T1000 (cell line): ENCODE results near the gene SEC31A.
"Not testable (repeated sequence)": the region's sequence is repeated elsewhere in the genome, so short reads cannot be mapped to it uniquely, and the experiment has no call there.

Source experiments
- DNase-seq: peaks from one replicate; lab custom pipeline; 2025; ENCODE audit warnings: mixed read lengths; lab: John Stamatoyannopoulos, UW

Gene SEC31A

GRCh38 chr4:82892467-82892802 lies 1.5 kb upstream of the SEC31A start:
- no peak for DNase-seq

- DNase-seq = no peak
These were observed 934 bp upstream of the SEC31A start for GRCh38 chr4:82891707-82892466.

DNA sequence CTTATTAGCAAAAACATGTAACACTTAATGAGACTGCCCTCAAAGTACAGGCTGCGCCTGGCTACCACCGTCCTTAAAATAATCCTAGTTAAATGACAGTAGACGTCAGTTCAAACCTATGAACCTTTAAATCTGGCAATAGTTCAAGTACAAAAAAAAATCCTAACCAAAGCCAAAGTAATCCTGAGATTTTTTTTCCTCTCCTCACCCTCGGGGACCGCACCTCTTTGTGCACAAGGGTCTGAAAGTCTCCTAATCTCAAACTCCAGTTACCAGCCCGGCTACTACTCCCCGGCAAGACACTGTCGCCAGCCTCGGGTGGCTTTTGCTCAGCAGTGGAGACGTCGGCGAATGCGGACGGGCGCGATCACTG lies 439 bp downstream of the SEC31A start:
- DNase-seq = no peak

DNA sequence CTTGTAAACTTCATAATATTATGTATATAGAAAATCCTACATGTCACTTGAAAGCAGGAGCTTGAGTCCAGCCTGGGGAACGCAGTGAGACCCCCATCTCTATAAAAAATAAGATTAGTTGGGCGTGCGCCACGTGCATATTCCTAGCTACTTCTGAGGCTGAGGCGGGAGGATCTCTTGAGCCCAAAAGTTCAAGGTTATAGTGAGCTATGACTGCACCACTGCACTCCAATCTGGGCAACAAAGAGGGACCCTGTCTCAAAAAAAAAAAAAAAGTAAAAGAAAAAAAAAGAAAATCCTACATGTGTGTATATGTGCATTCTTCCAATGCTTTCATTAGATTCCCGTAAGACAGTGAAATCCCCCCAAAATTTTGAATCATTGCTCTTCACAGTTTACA lies 1.7 kb downstream of the SEC31A start:
- no peak for DNase-seq

DNA sequence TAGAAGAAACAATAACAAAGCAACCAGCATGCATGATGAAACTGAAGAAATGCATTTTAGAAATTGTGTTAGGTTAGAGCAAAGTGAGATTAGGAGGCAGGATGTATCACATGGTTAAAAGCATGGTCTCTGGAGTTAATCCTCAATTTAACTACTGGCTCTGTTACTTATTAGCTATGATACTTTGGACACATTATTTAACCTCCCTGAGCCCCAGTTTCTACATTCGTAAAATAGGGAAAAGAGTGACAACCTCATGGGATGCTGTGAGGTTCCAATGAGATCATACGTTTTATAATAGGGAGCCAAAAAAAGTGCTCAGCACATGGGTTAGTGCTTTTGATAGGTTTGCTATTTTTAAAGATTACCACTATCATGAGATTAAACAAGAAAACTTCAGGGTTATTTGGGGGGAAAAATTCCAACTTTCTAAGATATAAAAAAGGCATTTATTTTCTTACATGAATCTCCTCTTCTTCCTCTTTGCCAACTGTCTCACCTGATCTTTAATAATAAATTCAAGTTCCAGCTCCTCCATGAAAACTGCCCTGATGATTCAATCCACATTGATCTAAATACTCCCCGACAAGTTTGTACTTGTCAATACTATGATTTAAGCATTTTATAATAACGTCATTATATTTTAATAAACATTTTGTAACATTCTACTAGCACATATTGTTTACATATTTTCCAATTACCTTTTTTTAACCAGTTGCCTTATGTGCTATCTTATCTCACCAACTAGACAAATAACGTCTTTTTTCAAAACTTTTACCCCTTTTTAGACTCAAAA lies 4.6 kb downstream of the SEC31A start:
- no peak for DNase-seq

- no peak for DNase-seq
These were observed 5.5 kb downstream of the SEC31A start for GRCh38 chr4:82885410-82885809.

DNA sequence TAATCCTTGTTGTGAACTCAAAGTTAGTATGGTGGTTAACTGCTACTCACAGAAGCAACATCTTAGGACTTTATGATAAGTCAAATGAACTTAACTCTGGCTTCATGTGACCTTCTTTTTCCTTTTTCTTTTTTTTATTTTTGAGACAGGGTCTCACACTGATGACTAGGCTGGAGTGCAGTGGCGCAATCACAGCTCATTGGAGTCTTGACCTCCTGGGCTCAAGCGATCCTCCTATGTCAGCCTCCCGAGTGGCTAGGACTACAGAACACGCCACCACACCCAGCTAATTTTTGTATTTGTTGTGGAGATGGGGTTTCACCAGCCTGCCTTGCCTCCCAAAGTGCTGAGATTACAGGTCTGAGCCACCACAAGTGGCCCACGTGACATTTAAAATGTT lies 22.4 kb downstream of the SEC31A start:
- DNase-seq = no peak

- no peak for DNase-seq
These were observed 24.1 kb downstream of the SEC31A start for GRCh38 chr4:82866706-82867385.

DNA sequence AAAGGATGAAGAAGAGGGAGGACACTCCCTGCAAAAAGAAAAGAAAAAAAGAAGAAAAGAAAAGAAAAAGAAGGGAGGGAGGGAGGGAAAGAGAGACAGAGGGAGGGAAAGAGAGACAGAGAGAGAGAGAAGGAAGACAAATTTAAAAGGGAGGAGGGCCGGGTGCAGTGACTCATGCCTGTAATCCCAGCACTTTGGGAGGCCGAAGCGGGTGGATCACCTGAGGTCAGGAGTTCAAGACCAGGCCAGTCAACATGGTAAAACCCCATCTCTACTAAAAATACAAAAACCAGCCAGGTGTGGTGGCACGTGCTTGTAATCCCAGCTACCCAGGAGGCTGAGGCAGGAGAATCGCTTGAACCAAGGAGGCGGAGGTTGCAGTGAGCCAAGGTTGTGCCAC lies 24.9 kb downstream of the SEC31A start:
- DNase-seq = not testable (repeated sequence)

- no peak for DNase-seq
These were observed 25.4 kb downstream of the SEC31A start for GRCh38 chr4:82865592-82865991.

DNA sequence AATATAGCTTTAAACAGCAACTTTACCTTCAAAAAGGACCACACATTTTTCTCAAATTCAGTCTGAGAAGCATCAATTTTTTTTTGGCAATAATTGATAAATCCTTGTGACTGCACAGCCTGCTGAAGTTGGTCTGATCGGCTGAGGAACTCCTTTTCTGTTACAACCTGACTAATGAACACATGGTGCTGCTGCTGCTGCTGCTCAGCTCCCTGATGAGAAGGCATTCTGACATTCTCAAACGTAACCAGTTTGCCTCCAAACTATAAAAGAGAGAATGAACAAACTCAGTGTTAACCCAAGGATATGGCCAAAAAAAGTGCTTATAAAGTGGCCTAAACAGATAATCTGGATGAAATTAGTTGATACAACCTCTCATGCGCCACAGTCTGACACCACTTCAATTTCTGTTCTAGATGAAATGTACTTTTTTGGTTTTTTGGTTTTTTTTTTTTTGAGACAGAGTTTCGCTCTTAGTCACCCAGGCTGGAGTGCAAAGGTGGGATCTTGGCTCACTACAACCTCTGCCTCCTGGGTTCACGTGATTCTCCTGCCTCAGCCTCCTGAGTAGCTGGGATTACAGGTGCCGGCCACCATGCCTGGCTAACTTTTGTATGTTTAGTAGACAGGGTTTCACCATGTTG lies 26.5 kb downstream of the SEC31A start:
- DNase-seq = no peak

GRCh38 chr4:82861529-82861928 lies 29.4 kb downstream of the SEC31A start:
- no peak for DNase-seq

DNA sequence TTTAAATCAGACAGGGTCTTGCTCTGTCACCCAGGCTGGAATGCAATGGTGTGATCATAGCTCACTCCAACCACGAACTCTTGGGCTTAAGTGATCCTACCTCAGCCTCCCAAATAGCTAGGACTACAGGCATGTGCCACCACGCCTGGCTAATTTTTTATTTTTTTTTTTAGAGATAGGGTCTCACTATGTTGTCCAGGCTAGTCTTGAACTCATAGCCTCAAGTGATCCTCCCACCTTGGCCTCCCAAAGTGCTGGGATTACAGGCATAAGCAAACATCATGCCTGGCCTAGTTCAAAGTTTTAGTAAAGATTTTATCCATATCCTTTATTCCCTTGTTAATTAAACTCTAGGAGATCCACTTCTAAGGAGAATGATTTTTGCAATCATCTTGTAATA lies 30.5 kb downstream of the SEC31A start:
- DNase-seq = not testable (repeated sequence)

- DNase-seq = no peak
These were observed 38.1 kb downstream of the SEC31A start for GRCh38 chr4:82852751-82853285.

GRCh38 chr4:82851885-82852750 lies 38.8 kb downstream of the SEC31A start:
- no peak for DNase-seq

GRCh38 chr4:82851318-82851717 lies 39.6 kb downstream of the SEC31A start:
- DNase-seq = no peak

- DNase-seq = no peak
These were observed 40.3 kb downstream of the SEC31A start for GRCh38 chr4:82850684-82851083.

GRCh38 chr4:82848706-82849105 lies 42.2 kb downstream of the SEC31A start:
- no peak for DNase-seq

GRCh38 chr4:82842593-82842992 lies 48.4 kb downstream of the SEC31A start:
- no peak for DNase-seq

DNA sequence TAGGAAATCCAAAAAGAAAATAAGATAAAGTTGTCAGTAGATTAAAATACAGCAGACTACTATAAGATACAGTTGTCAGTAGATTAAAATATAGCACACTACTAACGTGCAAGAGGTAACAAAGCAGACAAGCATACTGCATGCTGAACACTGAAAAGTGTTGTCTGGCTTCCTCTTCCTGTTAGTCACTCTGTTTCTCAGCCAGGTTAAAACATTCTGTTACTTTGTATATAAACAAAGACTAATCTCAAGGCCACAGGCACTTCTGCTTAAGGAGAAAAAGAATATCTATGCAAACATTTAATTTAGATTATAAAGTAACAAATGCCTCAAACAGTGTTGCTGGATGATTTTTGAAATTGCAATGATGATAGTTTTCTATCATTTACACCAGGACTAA lies 51.3 kb downstream of the SEC31A start:
- no peak for DNase-seq

- no peak for DNase-seq
These were observed 57.1 kb downstream of the SEC31A start for GRCh38 chr4:82833696-82834313.
